COR-L47 (cell line): ENCODE data around the gene NTM.

Experiments used
- DNase-seq: peaks from one replicate; lab custom pipeline; 2025; lab: John Stamatoyannopoulos, UW

Gene NTM

GRCh38 chr11:131499199-131499598 lies 128.8 kb downstream of the NTM start:
- DNase-seq: no peak

GRCh38 chr11:131503017-131503416 lies 132.6 kb downstream of the NTM start:
- no peak for DNase-seq

DNA sequence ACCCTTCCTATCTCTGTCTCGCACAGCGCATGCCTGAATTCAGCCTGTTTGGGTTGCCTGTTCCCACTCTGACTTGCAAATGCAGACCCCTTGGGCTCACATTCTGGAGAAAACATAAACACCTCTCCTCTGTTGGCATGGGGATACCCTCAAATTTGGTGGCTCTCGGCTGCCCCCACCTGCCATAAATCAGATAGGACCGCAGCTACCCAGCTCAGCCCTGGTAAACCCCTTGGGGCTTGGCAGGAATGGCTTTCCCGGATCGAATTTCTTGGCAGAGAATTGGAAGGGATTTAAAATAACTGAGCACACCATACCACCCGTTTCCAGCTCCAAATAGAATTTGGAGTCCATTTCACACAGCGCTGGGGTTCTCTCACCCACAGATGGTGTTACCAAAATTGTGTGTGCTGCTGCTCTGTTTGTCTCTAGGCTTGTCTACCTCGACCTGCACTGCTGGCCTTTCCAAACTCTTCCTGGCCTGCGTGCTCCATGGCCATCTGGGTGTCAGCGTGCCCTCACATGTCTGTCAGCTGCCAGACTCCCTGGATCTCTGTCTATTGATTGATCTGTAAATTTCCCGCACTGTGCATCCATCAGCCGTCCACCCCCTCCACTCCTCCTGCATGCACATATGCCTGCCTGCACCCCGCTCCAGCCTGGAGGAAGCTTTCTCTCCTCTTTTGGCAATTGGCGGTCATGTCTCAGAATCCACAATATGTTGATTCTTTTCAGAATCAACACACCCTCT lies 134.0 kb downstream of the NTM start:
- no peak for DNase-seq

DNA sequence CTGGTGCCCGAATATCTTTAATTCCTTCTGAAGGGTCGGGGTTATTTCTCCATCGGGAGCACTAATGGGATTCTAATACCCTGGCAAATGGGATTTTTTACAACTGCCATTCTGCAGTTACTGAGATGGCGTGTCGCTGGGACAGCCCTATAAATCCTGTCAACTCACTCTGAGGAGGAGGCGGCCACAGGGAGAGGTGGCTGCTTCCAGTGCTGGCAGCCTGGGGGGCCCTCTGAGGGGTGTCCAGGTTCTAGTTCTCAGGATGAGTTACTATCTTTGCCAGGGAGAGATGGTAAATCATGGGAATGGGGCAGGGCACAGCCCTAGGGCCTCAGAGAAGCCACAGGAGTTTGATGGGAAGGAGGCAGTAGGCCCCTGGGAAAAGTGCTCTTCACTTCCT lies 135.9 kb downstream of the NTM start:
- no peak for DNase-seq

DNA sequence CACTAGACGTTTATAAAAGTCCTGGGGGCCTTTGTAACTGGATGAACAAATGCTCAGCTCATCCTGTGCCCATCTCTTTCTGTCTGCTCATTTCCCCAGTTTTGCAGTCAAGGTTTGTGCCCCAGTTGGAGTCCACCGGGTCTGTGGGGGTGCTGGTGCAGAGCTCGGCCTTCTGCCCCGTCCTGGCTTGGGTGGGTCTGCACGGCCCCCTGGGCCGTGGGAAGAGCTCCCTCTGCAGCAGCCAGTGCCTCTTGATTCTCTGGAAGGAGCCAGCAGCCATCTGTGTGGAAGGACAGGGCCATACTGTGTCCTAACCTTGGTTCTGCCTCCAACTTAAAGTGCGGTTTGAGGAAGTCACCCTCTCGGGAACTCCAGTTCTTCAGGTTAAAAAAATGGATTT lies 140.2 kb downstream of the NTM start:
- DNase-seq: no peak

DNA sequence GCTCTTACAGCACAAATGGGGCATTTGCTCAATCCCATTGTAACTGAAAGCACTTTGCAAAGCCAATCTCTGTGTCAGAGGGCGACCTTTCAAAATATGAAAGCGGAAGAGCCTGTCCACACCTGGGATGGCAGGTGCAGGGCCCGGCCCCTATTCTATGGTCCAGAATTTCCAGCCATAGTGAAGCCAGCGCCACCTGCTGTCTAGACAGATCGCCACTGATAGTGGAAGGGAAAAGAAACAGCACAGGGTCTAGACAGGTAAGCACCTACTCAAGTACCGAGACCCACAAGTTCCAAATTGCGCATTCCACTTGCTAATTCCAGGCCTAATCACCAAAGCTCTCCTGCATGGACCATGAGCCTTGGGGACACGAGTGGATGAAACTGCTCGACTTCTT lies 141.4 kb downstream of the NTM start:
- DNase-seq: peak; percentile 18

GRCh38 chr11:131512228-131512627 lies 141.8 kb downstream of the NTM start:
- no peak for DNase-seq

DNA sequence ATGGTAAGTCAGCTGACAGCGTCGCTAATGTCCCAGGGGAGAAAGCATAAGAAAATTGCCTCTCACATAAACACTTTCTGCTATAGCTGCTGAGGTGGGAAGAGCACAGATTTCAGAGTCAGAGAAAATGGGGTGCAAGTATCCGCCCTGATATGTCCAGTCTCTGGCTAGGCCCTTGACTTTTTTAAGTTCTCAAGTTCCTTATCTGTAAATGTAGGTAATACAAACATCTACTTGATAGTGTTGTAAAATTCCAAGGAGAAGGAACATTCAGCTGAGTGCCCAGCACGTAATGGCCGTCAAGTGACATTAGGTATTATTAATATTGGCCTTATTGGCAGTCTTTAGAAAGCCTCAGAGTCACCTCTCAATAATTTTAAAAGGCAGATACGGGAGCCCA lies 143.6 kb downstream of the NTM start:
- no peak for DNase-seq

DNA sequence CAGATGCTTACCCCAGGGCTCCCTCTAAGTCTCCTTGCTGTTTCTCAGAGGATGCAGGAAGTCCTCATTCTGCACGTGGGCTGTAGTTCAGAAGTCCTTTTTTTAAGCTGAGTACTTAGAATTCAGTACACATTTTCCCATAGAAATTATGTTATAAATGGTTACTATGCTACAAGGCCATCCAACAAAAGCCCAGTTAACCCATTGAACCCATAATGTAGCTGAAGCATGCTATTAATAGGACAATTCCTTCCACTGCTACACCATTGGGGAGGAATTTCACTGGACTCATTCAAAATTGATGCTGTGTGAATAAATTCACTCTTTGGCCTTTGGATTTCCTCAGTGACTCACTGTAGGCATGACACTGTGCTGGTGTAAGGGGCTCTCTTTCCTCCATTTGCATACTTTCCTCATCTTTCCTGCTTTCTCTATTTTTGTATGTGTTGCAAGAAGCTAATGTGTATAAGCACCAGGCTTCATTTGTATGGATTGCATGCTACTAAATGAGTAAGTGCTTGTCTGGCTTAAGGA lies 148.0 kb downstream of the NTM start:
- DNase-seq: no peak

GRCh38 chr11:131522851-131523250 lies 152.4 kb downstream of the NTM start:
- no peak for DNase-seq

GRCh38 chr11:131530407-131530806 lies 160.0 kb downstream of the NTM start:
- no peak for DNase-seq

GRCh38 chr11:131533149-131533548 lies 162.7 kb downstream of the NTM start:
- DNase-seq: no peak

DNA sequence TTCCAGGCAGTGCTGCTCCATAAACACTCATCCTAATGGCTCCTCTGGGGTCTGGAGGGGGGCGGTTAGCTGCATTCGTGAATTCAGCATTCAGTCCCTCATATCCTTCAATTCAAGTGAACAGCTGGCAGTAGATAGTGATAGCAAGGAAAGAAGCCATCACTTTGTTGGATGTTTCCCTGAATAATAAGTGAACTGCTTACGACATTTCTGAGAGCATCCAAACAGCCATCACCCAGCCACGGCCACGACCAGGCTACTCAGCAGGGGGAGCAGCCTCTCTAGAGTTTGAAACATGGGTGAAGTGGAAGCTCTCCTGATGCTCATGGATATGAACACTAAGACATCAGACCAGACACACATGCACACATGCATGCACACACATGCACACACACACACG lies 163.6 kb downstream of the NTM start:
- no peak for DNase-seq

GRCh38 chr11:131534611-131535010 lies 164.2 kb downstream of the NTM start:
- DNase-seq: no peak

- no peak for DNase-seq
These were observed 165.7 kb downstream of the NTM start for GRCh38 chr11:131536159-131536558.

GRCh38 chr11:131537196-131537595 lies 166.8 kb downstream of the NTM start:
- peak; percentile 16 for DNase-seq

DNA sequence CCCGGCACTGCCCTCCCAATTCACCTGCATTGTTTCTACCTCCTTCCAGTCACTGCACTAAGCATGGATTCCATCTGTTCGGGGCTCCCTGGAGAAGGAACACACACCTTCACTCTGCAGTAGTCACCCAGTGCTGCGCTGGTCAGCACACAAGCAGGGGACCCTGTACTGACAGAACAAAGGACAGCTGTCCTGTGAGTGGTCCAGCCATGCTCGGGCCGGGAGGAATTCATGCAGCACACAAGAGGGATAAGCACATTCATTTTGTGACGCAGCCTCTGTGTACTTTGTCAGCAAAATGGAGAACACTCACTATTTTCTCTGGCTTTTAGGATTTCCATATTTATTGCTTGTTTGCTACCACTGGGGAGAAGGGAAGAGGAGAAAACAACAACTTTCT lies 167.3 kb downstream of the NTM start:
- no peak for DNase-seq

GRCh38 chr11:131538322-131538721 lies 167.9 kb downstream of the NTM start:
- no peak for DNase-seq

DNA sequence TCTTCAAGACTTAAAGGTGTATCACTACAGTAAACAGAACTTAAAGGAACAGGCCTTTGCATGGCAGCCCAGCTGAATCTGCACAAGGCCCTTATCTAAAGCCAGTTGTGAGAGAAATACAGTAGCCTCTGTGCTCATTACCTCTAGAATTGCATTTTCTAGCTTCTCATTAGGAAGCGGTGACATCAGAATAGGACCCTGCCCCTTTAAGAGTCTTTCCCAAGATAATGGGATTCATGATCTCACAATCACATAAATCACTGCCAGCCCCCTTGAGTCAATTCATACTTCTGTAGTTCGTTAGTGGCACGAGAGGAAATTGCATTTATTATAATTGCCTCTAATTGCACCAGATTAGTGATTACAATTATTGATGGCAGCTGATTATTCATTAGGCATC lies 170.3 kb downstream of the NTM start:
- no peak for DNase-seq

DNA sequence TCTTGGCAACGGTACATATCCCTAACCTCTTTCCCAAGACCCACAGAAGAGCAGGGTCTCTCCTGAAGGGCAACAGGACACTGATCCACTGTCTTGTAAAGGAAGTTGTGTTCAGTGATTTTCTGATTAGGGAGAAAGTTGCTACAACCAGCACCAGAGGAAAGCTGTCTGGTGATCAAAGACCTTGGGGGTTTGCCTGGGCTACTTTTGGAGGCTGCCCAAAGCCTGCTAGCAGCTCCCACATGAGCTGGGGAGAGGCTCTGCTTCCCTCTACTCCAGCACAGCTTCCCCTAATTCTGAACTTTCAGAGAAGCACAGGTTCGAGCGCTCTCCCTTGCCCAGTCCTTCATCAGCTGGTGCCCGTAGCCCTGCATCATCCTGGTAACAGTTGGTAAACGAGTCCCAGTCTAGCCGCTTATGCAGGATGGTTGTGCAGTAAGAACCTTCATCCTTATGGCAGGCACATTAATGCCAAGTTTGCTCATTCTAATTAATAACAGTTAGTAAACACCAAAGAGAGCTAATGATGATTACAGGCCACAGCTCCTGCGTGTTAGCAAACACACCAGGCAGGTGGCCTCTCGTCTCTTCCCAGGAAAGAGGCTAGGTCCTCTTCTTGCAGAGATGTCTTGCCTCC lies 173.1 kb downstream of the NTM start:
- DNase-seq: no peak

GRCh38 chr11:131544591-131544990 lies 174.2 kb downstream of the NTM start:
- DNase-seq: no peak

DNA sequence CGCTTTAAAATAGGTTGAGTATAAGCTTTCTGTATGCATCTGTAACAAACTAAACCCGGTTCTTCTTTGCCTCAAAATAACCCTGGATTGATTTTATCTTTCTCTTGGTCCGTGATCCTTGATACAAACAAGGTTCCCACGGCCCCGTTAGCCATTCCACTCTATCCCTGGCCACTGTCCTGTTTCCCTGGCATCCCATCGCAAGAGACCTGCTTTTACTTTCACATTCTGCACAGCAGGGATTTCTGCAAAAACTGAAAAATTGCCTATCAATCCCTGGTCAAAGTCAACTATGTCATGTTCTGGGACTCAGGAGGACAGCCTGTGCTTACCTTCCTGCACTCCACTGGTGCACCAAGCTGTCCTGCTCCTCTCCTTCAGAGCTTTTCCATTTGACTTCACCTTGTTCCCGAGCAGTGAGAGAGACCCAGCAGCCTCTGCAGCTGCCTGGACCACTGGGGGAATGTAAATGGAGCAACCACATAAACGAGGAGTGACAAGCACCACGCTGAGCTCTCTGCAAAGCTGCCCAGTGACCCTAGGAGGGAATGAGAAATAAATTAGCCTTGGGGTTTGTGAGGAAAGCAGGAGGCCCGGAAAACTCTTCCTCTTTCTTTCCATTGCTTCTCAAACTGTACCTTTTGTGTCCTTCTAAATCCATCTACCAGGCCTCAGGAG lies 175.9 kb downstream of the NTM start:
- no peak for DNase-seq

- DNase-seq: no peak
These were observed 178.7 kb downstream of the NTM start for GRCh38 chr11:131549099-131549498.
